ENCODE results near the gene MRGPRE. TPM values are rescaled to one million over a fixed set of nuclear protein-coding genes. Genes with fewer than 3 reads are reported as not detected.

MRGPRE gene
- total RNA-seq, 2 donors from 2014 or later, result not detected

DNA sequence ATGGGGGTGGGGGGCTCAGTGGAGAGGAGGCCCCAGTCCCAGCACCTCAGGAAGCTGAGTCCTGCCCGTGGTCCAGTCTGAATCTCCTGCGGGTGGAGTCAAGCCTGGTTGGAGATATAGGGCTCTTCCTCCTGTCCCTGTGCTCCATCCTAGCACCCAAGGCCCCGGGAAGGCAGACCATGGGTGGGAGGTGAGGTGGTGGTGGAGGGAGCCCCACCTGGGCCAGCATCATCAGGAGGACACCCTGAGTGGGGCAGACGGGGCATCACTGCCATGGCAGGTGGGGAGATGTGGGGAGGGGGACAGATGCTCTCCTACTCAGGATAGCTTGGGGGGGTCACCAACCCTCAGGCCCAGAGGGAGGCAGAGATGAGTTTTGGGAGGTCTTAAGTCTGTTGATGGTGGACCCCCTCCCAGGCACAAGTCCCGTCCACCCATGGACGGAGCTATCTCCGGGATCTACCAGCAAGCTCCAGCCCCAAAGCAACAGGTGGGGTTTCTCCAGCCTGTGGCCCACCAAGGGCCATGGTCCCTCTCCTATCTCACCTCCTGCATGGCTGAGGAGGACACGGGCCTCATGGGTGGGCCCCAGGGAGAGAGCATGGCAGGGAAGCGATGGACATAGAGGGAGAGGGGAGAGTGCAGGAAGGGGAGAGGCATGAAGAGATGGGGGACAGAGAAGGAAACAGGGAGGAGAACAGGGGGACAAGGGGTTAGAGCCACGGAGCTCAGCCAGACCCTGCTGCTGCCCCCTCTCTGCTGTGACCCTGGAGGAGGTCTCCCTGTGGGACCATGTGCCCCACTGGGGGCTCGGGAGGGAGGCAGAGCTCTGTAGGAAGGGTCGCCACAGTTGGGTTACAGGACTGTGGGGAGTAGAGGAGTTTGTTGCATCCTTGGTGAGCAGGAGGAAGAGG, 1.3 kb downstream of the MRGPRE start:
- no peaks in the 10 kb centered on the region for H3K9me3 ChIP-seq
- H3K36me3 ChIP-seq, result no peaks in the 10 kb centered on the region
- no peak overlapping the region for H3K27ac ChIP-seq
- TF ChIP-seq, protein P1, sequence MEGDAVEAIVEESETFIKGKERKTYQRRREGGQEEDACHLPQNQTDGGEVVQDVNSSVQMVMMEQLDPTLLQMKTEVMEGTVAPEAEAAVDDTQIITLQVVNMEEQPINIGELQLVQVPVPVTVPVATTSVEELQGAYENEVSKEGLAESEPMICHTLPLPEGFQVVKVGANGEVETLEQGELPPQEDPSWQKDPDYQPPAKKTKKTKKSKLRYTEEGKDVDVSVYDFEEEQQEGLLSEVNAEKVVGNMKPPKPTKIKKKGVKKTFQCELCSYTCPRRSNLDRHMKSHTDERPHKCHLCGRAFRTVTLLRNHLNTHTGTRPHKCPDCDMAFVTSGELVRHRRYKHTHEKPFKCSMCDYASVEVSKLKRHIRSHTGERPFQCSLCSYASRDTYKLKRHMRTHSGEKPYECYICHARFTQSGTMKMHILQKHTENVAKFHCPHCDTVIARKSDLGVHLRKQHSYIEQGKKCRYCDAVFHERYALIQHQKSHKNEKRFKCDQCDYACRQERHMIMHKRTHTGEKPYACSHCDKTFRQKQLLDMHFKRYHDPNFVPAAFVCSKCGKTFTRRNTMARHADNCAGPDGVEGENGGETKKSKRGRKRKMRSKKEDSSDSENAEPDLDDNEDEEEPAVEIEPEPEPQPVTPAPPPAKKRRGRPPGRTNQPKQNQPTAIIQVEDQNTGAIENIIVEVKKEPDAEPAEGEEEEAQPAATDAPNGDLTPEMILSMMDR (IDR thresholded peaks at IDR 0.05), result no peak
- H3K9ac ChIP-seq (ENCODE audit: low read depth in 2 of 2, low read length in 2 of 2), result no peak overlapping the region
- H3K27me3 ChIP-seq, result no peaks in the 10 kb centered on the region
- no peak overlapping the region for H3K4me3 ChIP-seq
- no peaks in the 10 kb centered on the region for H3K4me1 ChIP-seq
- intact Hi-C loops (cut with DNase I), result no loop called here
- no peak for DNase-seq

DNA sequence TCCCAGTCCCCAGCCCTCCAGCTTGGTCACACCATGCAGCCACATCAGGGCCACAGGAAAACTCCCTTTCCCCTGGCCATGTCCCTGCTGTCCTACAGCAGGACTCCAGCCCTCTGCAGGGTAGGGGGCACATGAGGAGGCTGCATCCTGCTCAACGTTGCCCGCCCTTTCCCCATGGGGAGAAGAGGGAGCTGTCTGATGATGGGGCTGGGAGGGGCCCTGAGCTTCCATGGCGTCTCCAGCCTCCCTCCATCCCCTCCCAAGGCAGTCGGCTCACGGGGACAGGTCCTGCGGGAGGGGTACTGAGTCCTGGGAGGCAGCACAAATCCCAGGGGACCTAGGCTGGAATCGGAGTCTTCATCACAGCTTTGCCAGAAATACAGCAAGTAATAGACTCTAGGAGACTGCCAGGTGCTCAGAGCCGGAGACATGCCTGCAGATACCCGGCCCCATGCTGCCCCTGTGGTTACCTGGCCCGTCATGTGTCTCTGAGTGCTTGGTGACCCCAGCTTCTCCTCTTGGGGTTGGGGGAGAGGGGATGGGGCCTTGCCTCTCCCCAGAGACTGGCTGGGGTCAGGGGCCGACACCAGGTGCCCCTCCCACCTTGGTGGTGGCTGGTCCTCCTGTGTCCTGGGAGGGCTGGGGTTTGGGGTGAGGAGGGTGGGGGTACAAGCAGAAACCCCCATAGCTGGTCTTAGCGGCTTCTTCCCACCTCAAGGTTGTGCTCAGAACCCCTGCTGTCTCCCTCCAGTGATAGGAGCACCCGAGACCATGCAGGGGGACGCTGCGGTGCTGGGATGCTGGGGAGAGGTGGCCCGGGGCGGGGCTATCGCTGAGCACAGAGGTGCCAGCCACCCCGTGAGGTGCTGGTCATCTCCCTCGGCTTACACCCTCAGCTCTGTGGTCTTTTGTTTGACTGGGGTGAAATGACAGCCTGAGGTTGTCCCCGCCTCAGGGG, 2.3 kb downstream of the MRGPRE start:
- TF ChIP-seq, protein P1 (IDR thresholded peaks at IDR 0.05), result no peak
- Histone ChIP-seq H3K27me3 (no peaks in the 10 kb centered on the region), H3K4me1 (no peaks in the 10 kb centered on the region), H3K36me3 (no peaks in the 10 kb centered on the region), H3K27ac (no peak overlapping the region), H3K4me3 (no peak overlapping the region), H3K9ac (ENCODE audit: low read depth in 2 of 2, low read length in 2 of 2) (no peak overlapping the region), H3K9me3 (no peaks in the 10 kb centered on the region)
- intact Hi-C loops (cut with DNase I), result no loop called here
- DNase-seq, result no peak

DNA sequence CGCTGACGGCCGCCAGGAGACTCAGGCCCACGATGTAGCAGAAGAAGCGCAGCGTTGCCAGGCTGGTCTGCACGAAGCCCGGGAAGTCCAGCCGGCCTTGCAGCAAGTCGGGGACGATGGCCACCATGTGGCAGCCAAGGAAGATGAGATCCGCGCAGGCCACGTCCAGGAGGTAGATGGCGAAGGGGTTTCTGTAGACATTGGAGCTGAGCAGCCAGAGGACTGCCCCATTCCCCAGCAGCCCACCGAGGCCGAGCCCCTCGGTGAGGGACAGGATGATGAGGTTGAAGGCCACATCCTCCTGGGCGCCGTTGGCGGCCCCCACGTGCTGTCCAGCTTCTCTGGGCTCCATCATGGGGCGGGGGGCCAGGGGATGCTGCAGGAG, 3.8 kb downstream of the MRGPRE start:
- H3K36me3 ChIP-seq, result no peaks in the 10 kb centered on the region
- no peak for DNase-seq
- no peaks in the 10 kb centered on the region for H3K4me1 ChIP-seq
- TF ChIP-seq, protein P1 (IDR thresholded peaks at IDR 0.05), result no peak
- H3K27ac ChIP-seq, result no peak overlapping the region
- no peak overlapping the region for H3K9ac ChIP-seq (ENCODE audit: low read depth in 2 of 2, low read length in 2 of 2)
- no peaks in the 10 kb centered on the region for H3K9me3 ChIP-seq
- intact Hi-C loops (cut with DNase I), result no loop called here
- H3K4me3 ChIP-seq, result no peak overlapping the region
- H3K27me3 ChIP-seq, result no peaks in the 10 kb centered on the region

DNA sequence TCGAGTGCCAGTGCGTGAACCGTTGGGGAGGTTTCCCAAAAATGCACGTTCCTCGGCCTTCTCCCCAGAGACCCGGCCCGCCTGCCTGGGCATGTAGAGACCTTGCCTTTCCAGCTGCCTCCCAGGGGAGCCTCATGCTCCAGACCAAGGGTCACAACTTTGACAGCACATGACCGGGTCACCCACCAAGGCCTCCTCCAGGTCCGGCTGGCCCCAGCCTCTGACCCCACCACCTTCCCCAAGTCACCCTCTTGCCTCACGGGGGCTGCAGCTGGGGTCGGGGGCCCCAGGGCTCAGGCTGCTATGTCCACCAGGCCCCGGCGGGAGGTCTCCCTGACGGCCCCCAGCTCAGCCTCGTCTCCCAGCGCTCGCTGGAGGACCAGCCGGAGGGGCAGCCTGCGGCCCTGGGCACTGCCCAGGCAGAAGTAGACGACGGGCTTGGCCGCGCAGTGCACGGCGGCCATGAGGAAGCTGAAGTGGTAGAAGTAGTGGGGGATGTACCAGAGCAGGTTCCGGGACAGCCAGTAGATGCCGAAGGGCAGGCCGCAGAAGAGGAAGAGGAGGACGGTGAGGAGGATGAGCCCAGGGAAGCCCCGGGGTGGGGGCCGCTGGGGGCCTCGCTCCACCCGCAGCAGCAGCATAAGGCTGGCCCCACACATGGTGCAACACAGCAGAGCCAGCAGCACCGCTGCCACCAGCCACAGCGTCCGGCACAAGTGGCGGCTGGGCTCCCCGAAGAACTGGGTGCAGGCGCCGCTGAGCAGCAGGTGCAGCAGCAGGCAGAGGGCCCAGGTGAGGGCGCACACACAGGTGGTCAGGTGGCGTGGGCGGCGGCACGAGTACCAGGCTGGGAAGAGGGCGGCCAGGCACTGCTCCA, 4.4 kb downstream of the MRGPRE start:
- TF ChIP-seq, protein P1 (IDR thresholded peaks at IDR 0.05), result no peak
- no peaks in the 10 kb centered on the region for H3K9me3 ChIP-seq
- no peaks in the 10 kb centered on the region for H3K4me1 ChIP-seq
- no peaks in the 10 kb centered on the region for H3K36me3 ChIP-seq
- no peak overlapping the region for H3K9ac ChIP-seq (ENCODE audit: low read depth in 2 of 2, low read length in 2 of 2)
- no peak overlapping the region for H3K27ac ChIP-seq
- H3K4me3 ChIP-seq, result no peak overlapping the region
- intact Hi-C loops (cut with DNase I), result no loop called here
- no peak for DNase-seq
- H3K27me3 ChIP-seq, result no peaks in the 10 kb centered on the region

All from colonic mucosa (tissue), 4 donors.